Fibroblast of villous mesenchyme (primary cell): ENCODE results near the gene SDF2. TPM values are rescaled to one million over a fixed set of nuclear protein-coding genes. Genes with fewer than 3 reads are reported as not detected.
"Not testable (repeated sequence)": the region's sequence is repeated elsewhere in the genome, so short reads cannot be mapped to it uniquely, and the experiment has no call there.

Experiments used
- DNase-seq: peaks from one replicate; pipeline ENCODE4 v3.0.0-alpha.2; 2010; ENCODE audit warnings: low read depth
- H3K4me3 ChIP-seq: 2 replicates; pipeline ENCODE4 v1.5.1; 2011; ENCODE audit warnings: low read depth, mild to moderate bottlenecking, low read length
- total RNA-seq: library from RNA; depleted of rRNA; stranded (reverse); fragments of >200 nt; gene quantifications from 2 replicates; pipeline ENCODE4 v1.2.3, GENCODE V29; 2012
- TF ChIP-seq, protein P1 (sequence below): IDR thresholded peaks from 2 replicates; pipeline ENCODE4 v1.5.1; 2012; ENCODE audit warnings: low read depth, mild to moderate bottlenecking, low read length; ENCODE audit not compliant: insufficient read depth

Gene SDF2
- total RNA-seq, 1 donor: 57.4 TPM

DNA sequence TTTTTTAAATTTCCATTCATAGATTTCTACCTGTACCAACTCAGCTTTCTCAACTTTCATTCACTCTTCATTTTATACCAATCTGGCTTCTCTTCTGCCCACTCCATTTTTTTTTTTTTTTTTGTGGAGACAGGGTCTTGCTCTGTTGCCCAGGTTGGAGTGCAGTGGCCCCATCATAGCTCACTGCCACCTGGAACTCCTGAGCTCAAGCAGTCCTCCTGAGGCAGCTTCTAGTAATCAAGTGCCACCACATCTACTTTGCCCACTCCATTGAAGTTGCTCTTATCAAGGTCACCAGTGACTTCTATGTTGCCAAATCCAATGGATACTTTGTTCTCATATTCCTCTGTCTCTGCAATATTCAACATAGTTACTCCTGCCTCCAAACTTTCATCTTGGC lies 2.0 kb upstream of the SDF2 start:
- no peak for DNase-seq
- TF ChIP-seq, protein P1, sequence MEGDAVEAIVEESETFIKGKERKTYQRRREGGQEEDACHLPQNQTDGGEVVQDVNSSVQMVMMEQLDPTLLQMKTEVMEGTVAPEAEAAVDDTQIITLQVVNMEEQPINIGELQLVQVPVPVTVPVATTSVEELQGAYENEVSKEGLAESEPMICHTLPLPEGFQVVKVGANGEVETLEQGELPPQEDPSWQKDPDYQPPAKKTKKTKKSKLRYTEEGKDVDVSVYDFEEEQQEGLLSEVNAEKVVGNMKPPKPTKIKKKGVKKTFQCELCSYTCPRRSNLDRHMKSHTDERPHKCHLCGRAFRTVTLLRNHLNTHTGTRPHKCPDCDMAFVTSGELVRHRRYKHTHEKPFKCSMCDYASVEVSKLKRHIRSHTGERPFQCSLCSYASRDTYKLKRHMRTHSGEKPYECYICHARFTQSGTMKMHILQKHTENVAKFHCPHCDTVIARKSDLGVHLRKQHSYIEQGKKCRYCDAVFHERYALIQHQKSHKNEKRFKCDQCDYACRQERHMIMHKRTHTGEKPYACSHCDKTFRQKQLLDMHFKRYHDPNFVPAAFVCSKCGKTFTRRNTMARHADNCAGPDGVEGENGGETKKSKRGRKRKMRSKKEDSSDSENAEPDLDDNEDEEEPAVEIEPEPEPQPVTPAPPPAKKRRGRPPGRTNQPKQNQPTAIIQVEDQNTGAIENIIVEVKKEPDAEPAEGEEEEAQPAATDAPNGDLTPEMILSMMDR: no peak
- no peak overlapping the region for H3K4me3 ChIP-seq

DNA sequence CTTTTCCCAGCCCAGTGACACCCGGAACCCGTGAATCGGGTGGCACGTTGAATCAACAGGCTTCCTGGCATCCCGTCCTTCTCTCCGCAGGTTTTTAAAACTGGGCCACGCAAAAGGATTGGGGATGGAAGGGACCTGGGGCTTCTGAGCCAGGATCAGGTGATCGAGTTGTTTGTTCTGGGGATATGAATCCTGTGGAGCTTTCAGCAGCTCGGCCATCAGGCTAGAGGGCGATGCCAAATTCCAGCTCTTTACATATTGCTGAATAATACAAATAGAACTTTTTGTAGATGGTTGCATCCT lies 772 bp upstream of the SDF2 start:
- DNase-seq: no peak
- TF ChIP-seq, protein P1: no peak
- peak overlapping the region; percentile 96 for H3K4me3 ChIP-seq

DNA sequence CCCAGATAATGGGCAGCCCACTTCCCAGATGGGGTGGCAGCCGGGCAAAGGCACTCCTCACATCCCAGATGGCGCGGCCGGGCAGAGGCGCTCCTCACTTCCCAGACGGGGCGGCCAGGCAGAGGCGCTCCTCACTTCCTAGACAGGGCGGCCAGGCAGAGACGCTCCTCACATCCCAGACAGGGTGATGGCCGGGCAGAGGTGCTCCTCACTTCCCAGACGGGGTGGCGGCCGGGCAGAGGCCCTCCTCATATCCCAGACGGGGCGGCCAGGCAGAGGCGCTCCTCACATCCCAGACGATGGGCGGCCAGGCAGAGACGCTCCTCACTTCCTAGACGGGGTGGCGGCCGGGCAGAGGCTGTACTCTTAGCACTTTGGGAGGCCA lies 2.2 kb downstream of the SDF2 start:
- not testable (repeated sequence) for DNase-seq, H3K4me3 ChIP-seq

DNA sequence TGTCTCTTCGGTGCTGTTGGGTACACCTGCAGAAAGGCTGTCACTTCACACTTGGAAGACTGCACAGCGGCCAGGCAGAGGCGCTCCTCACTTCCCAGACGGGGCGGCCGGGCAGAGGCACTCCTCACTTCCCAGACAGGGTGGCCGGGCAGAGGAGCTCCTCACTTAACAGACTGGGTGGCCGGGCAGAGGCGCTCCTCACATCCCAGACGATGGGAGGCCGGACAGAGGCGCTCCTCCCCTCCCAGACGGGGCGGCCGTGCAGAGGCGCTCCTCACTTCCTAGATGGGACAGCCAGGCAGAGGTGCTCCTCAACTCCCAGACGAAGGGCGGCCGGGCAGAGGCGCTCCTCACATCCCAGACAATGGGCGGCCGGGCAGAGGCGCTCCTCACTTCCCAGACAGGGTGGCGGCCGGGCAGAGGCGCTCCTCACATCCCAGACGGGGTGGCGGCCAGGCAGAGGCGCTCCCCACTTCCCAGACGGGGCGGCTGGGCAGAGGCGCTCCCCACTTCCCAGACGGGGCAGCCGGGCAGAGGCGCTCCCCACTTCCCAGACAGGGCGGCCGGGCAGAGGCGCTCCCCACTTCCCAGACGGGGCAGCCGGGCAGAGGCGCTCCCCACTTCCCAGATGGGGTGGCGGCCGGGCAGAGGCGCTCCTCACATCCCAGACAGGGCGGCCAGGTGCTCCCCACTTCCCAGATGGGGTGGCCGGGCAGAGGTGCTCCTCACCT lies 2.8 kb downstream of the SDF2 start:
- not testable (repeated sequence) for H3K4me3 ChIP-seq, DNase-seq

DNA sequence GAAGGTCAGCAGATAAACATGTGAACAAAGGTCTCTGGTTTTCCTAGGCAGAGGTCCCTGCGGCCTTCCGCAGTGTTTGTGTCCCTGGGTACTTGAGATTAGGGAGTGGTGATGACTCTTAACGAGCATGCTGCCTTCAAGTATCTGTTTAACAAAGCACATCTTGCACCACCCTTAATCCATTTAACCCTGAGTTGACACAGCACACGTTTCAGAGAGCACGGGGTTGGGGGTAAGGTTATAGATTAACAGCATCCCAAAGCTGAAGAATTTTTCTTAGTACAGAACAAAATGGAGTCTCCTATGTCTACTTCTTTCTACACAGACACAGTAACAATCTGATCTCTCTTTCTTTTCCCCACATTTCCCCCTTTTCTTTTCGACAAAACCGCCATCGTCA lies 3.4 kb downstream of the SDF2 start:
- DNase-seq, H3K4me3 ChIP-seq: not testable (repeated sequence)

DNA sequence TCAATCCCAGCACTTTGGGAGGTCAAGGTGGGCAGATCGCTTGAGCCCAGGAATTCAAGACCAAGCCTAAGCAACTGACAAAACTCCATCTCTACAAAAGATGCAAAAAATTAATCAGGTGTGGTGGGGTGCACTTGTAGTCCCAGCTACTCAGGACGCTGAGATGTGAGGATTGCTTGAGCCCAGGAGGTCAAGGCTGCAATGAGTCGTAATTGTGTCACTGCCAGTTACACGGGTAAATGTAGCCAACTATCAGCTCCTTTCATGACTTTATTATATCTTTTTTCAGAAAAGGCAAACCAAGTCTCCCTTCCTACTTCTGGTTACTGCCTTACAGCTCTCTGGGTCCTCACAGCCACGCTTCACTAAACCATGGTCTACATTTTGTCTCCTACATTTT lies 4.0 kb downstream of the SDF2 start:
- no peak overlapping the region for H3K4me3 ChIP-seq
- TF ChIP-seq, protein P1: no peak
- DNase-seq: no peak

DNA sequence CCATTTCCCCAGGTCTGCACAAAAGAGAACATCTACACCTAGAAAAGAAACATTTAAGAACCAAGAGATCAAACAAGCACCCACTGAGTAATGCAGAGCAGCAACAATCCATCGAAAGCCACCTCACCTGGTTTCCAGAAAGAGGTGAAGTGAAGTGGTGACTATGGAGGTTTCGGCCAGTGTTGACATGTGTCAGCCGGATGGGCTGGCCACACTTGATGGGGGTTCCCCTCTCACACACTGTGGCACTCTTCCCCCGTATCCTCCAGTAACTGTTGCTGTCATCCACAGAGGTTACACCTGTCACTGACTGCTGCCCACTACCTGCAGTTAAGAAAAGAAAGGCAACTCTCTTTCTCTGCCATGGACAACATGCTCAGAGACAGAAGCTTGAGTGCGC lies 6.5 kb downstream of the SDF2 start:
- no peak overlapping the region for H3K4me3 ChIP-seq
- TF ChIP-seq, protein P1: no peak
- DNase-seq: no peak

DNA sequence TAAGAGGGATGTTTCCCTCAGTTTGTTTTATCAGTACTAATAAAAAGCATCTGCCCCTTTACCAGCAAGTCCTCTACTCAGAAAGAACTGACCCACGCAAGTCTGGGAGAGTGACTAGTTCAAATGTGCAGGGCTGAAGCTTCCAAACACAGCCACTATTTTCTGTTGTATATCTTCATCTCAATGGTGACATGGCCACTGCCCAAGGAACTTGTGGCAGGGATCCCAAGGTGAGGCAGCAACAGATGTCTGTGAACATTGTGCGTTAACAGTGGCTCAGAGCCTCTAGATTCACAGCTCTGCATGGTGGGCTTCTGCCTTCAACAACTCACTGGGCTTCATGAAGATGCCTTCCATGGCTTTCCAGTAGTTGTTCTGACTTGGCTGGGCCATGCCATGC lies 13.0 kb downstream of the SDF2 start:
- no peak for DNase-seq
- TF ChIP-seq, protein P1: no peak
- no peak overlapping the region for H3K4me3 ChIP-seq
